Stimulated activated CD4-positive, alpha-beta T cell treated with anti-CD3 and anti-CD28 coated beads, Interleukin-15, amount 100 ng/mL, for 1 hour (primary cell): ENCODE measurements around the gene ALKBH8.
"Not testable (repeated sequence)": the region's sequence is repeated elsewhere in the genome, so short reads cannot be mapped to it uniquely, and the experiment has no call there.

ENCODE experiments used
- DNase-seq, 2 donors: peaks; one replicate each; pipeline ENCODE4 v3.0.0-alpha.2; 2020; ENCODE audit warnings: low read depth in 1 of 2, low spot score in 1 of 2

The ALKBH8 gene

GRCh38 chr11:107505647-107506225, 59.8 kb downstream of the ALKBH8 start:
- DNase-seq = no peak

- DNase-seq = no peak
Observed at GRCh38 chr11:107504981-107505380, 60.6 kb downstream of the ALKBH8 start.

GRCh38 chr11:107501713-107502112, 63.8 kb downstream of the ALKBH8 start:
- no peak for DNase-seq

- DNase-seq = not testable (repeated sequence)
Observed at GRCh38 chr11:107497371-107497770, 68.2 kb downstream of the ALKBH8 start.

GRCh38 chr11:107496011-107496410, 69.5 kb downstream of the ALKBH8 start:
- no peak for DNase-seq

GRCh38 chr11:107494055-107494454, 71.5 kb downstream of the ALKBH8 start:
- DNase-seq = no peak

- DNase-seq = no peak
Observed at GRCh38 chr11:107493117-107493516, 72.4 kb downstream of the ALKBH8 start.

- DNase-seq = no peak
Observed at GRCh38 chr11:107490836-107491235, 74.7 kb downstream of the ALKBH8 start.

GRCh38 chr11:107482234-107482633, 83.3 kb downstream of the ALKBH8 start:
- DNase-seq = no peak

GRCh38 chr11:107478922-107479321, 86.6 kb downstream of the ALKBH8 start:
- DNase-seq = no peak

GRCh38 chr11:107477820-107478219, 87.7 kb downstream of the ALKBH8 start:
- no peak for DNase-seq

GRCh38 chr11:107473792-107474191, 91.7 kb downstream of the ALKBH8 start:
- DNase-seq = no peak

GRCh38 chr11:107472966-107473365, 92.6 kb downstream of the ALKBH8 start:
- no peak for DNase-seq

- no peak for DNase-seq
Observed at GRCh38 chr11:107468596-107468995, 96.9 kb downstream of the ALKBH8 start.

GRCh38 chr11:107467696-107468095, 97.8 kb downstream of the ALKBH8 start:
- DNase-seq = no peak

- DNase-seq = not testable (repeated sequence)
Observed at GRCh38 chr11:107466275-107466866, 99.2 kb downstream of the ALKBH8 start.

- peak; percentile 66 to 75 for DNase-seq
Observed at GRCh38 chr11:107457558-107458271, 107.8 kb downstream of the ALKBH8 start, which contains the start of gene CWF19L2. TSS of gene CWF19L2 (minus strand) at chr11:107457825. CDS start at chr11:107457816, 9 bp downstream.

GRCh38 chr11:107457205-107457557, 108.4 kb downstream of the ALKBH8 start:
- DNase-seq = no peak

GRCh38 chr11:107453594-107454286, 111.8 kb downstream of the ALKBH8 start:
- DNase-seq = no peak
